ENCODE results near the gene FUOM. TPM values are rescaled to one million over a fixed set of nuclear protein-coding genes. Genes with fewer than 3 reads are reported as not detected.

The FUOM gene
- total RNA-seq, 3 donors from 2014 or later, result 13.8 to 31.5 (median 31.2) TPM

- Histone ChIP-seq H3K9me3 (no peaks in the 10 kb centered on the region), H3K4me1 (peaks cover 0 to 7% of the 10 kb centered on the region in 2 donors), H3K36me3 (no peaks in the 10 kb centered on the region), H3K27ac (peak overlapping the region; percentile 98 to 99), H3K27me3 (no peaks in the 10 kb centered on the region), H3K4me3 (peak overlapping the region; percentile 87 to 99 (median 92))
- intact Hi-C loops (cut with DNase I; ENCODE audit: low total_unique reads), result no loop called here
- TF ChIP-seq CTCF (IDR thresholded peaks at IDR 0.05) (peak; percentile 50 to 69 (median 50)), POLR2AphosphoS5 (IDR thresholded peaks at IDR 0.05) (peak in 2 of 3 donors; percentile 16 to 43), POLR2A (IDR thresholded peaks at IDR 0.05) (no peak)
- DNase-seq (ENCODE audit: low spot score in 2 of 2), result peak; percentile 84 to 86
These were observed 49.9 kb downstream of the FUOM start for GRCh38 chr10:133307776-133308420.

- peaks cover 0 to 7% of the 10 kb centered on the region in 2 donors for H3K4me1 ChIP-seq
- no peak for DNase-seq (ENCODE audit: low spot score in 2 of 2)
- intact Hi-C loops (cut with DNase I; ENCODE audit: low total_unique reads), result no loop called here
These were observed 50.9 kb downstream of the FUOM start for GRCh38 chr10:133306941-133307379.

GRCh38 chr10:133306097-133306476, 51.7 kb downstream of the FUOM start:
- Histone ChIP-seq H3K4me1 (peaks cover 0 to 7% of the 10 kb centered on the region in 2 donors), H3K27ac (no peak overlapping the region), H3K4me3 (no peak overlapping the region), H3K9me3 (no peaks in the 10 kb centered on the region), H3K36me3 (no peaks in the 10 kb centered on the region), H3K27me3 (no peaks in the 10 kb centered on the region)
- no peak for DNase-seq (ENCODE audit: low spot score in 2 of 2)
- TF ChIP-seq POLR2AphosphoS5 (IDR thresholded peaks at IDR 0.05), result no peak
- TF ChIP-seq POLR2A (IDR thresholded peaks at IDR 0.05), result no peak
- no peak for TF ChIP-seq CTCF (IDR thresholded peaks at IDR 0.05)
- intact Hi-C loops (cut with DNase I; ENCODE audit: low total_unique reads), result no loop called here

More at GRCh38 chr10:133306941-133307379, 50.9 kb downstream of the FUOM start:
- Histone ChIP-seq H3K27me3 (no peaks in the 10 kb centered on the region), H3K36me3 (no peaks in the 10 kb centered on the region), H3K4me3 (peak overlapping the region in 2 of 3 donors; percentile 1 to 99), H3K9me3 (no peaks in the 10 kb centered on the region), H3K27ac (no peak overlapping the region)
- TF ChIP-seq CTCF (IDR thresholded peaks at IDR 0.05) (no peak), POLR2A (IDR thresholded peaks at IDR 0.05) (no peak), POLR2AphosphoS5 (IDR thresholded peaks at IDR 0.05) (no peak)

Other genes with a start within 250 kb of the FUOM start
- 1 to 10 TPM in 1 of 3 donors, under 1 TPM in 1, not detected in 1; 0.98 to 2.3 TPM for gene KNDC1, start 197.8 kb downstream of the FUOM start, total RNA-seq
- not detected for gene UTF1, start 127.8 kb downstream of the FUOM start, total RNA-seq
- gene VENTX, start 120.2 kb downstream of the FUOM start, total RNA-seq, result 1 to 10 TPM in 1 of 3 donors, under 1 TPM in 2; 0.33 to 4.6 (median 0.73) TPM
- 1 to 10 TPM; 4.6 to 6.6 (median 5.0) TPM for gene ADAM8, start 81.2 kb downstream of the FUOM start, total RNA-seq
- 10 to 100 TPM; 33.6 to 40.0 (median 39.5) TPM for gene TUBGCP2, start 49.1 kb downstream of the FUOM start, total RNA-seq
- gene ZNF511, start 49.1 kb downstream of the FUOM start, total RNA-seq, result 10 to 100 TPM; 27.4 to 33.2 (median 32.1) TPM
- gene CALY, start 21.1 kb downstream of the FUOM start, total RNA-seq, result under 1 TPM in 1 of 3 donors, not detected in 2; 0.66 TPM
- not detected for gene PRAP1, start 10.6 kb downstream of the FUOM start, total RNA-seq
- 100 to 1,000 TPM in 1 of 3 donors, 10 to 100 TPM in 2; 71.8 to 165 (median 84.2) TPM for gene ECHS1, start 15.3 kb upstream of the FUOM start, total RNA-seq
- gene PAOX, start 21.2 kb upstream of the FUOM start, total RNA-seq, result 10 to 100 TPM in 1 of 3 donors, 1 to 10 TPM in 2; 7.5 to 10.5 (median 8.6) TPM
- gene MTG1, start 36.1 kb upstream of the FUOM start, total RNA-seq, result 10 to 100 TPM; 22.9 to 56.4 (median 37.0) TPM
- gene SPRN, start 66.6 kb upstream of the FUOM start, total RNA-seq, result under 1 TPM in 1 of 3 donors, not detected in 2; 0.33 TPM
- gene SCART1, start 95.9 kb upstream of the FUOM start, total RNA-seq, result 1 to 10 TPM; 1.4 to 3.7 (median 2.9) TPM
- gene CYP2E1, start 169.3 kb upstream of the FUOM start, total RNA-seq, result 1 to 10 TPM in 1 of 3 donors, under 1 TPM in 2; 0.96 to 3.4 (median 0.98) TPM
- 1 to 10 TPM in 2 of 3 donors, not detected in 1; 3.9 to 5.4 TPM for gene SYCE1, start 207.6 kb upstream of the FUOM start, total RNA-seq